Common myeloid progenitor, CD34-positive (primary cell): ENCODE measurements around the gene SLC37A2.
"Not testable (repeated sequence)": the region's sequence is repeated elsewhere in the genome, so short reads cannot be mapped to it uniquely, and the experiment has no call there.

Source experiments
- CTCF ChIA-PET: fragments of 350-600 bp; sonication (Branson Sonifier 250); formaldehyde crosslinking; loops from one replicate; lab custom pipeline; 2021; ENCODE audit warnings: antibody characterized with exemption; lab: Charles Lee
- POLR2A ChIA-PET: fragments of 350-600 bp; sonication (Branson Sonifier 250); formaldehyde crosslinking; loops from one replicate; lab custom pipeline; 2021; ENCODE audit warnings: antibody characterized with exemption; lab: Charles Lee
- DNase-seq, 3 donors: peaks; one replicate each; pipeline versions ENCODE4 v3.0.0 to v3.0.0-alpha.2; 2013
- H3K27ac ChIP-seq, 2 experiments: 1 replicate in 1 of 2; 2 replicates in 1 of 2; pipeline ENCODE4 v1.7.0; 2013; ENCODE audit warnings: inconsistent platforms in 2 of 2, low read length in 2 of 2, mild to moderate bottlenecking in 2 of 2, low read depth in 1 of 2, moderate library complexity in 1 of 2; ENCODE audit not compliant: severe bottlenecking in 2 of 2, insufficient read depth in 1 of 2, poor library complexity in 1 of 2
- H3K27me3 ChIP-seq, 5 experiments: replicated peaks in 2 of 5; 1 replicate in 3 of 5; 2 replicates in 2 of 5; pipeline versions ENCODE4 v1.6.1 to v1.7.0; 2013; ENCODE audit warnings: low read length in 4 of 5, mild to moderate bottlenecking in 2 of 5, moderate library complexity in 2 of 5, inconsistent platforms in 1 of 5; ENCODE audit not compliant: insufficient read depth in 5 of 5, control insufficient read depth in 4 of 5
- H3K36me3 ChIP-seq, 4 experiments: 1 replicate in 2 of 4; 2 replicates in 2 of 4; pipeline versions ENCODE4 v1.6.1 to v1.7.0; 2013; ENCODE audit warnings: low read length in 3 of 4, control low read depth in 1 of 4, mild to moderate bottlenecking in 1 of 4; ENCODE audit not compliant: control insufficient read depth in 4 of 4, insufficient read depth in 4 of 4
- H3K4me1 ChIP-seq, 4 experiments: 1 replicate in 3 of 4; 2 replicates in 1 of 4; pipeline versions ENCODE4 v1.6.1 to v1.7.1; 2013; ENCODE audit warnings: low read length in 3 of 4, mild to moderate bottlenecking in 3 of 4, control low read depth in 1 of 4, inconsistent platforms in 1 of 4, moderate library complexity in 1 of 4; ENCODE audit not compliant: control insufficient read depth in 4 of 4, insufficient read depth in 4 of 4; ENCODE audit errors: control extremely low read depth in 1 of 4
- H3K4me3 ChIP-seq, 7 experiments: 1 replicate in 4 of 7; 2 replicates in 3 of 7; pipeline versions ENCODE4 v1.5.1 to v1.7.0; 2013; ENCODE audit warnings: mild to moderate bottlenecking in 7 of 7, low read length in 6 of 7, moderate library complexity in 6 of 7, inconsistent platforms in 2 of 7, low read depth in 2 of 7, control low read depth in 1 of 7; ENCODE audit not compliant: insufficient read depth in 4 of 7, control insufficient read depth in 1 of 7; ENCODE audit errors: extremely low read depth in 1 of 7
- H3K9me3 ChIP-seq, 5 experiments: 1 replicate in 4 of 5; 2 replicates in 1 of 5; pipeline versions ENCODE4 v1.6.1 to v1.7.1; 2013; ENCODE audit warnings: low read length in 4 of 5, mild to moderate bottlenecking in 2 of 5, inconsistent platforms in 1 of 5, low read depth in 1 of 5, moderate library complexity in 1 of 5; ENCODE audit not compliant: control insufficient read depth in 4 of 5, insufficient read depth in 2 of 5; ENCODE audit errors: control extremely low read depth in 1 of 5
- WGBS: methylation state at CpG from one replicate; pipeline ENCODE4 v1.1.5; 2013; ENCODE audit not compliant: insufficient coverage; 5-methylcytosine and 5-hydroxymethylcytosine counted together

SLC37A2 gene

DNA sequence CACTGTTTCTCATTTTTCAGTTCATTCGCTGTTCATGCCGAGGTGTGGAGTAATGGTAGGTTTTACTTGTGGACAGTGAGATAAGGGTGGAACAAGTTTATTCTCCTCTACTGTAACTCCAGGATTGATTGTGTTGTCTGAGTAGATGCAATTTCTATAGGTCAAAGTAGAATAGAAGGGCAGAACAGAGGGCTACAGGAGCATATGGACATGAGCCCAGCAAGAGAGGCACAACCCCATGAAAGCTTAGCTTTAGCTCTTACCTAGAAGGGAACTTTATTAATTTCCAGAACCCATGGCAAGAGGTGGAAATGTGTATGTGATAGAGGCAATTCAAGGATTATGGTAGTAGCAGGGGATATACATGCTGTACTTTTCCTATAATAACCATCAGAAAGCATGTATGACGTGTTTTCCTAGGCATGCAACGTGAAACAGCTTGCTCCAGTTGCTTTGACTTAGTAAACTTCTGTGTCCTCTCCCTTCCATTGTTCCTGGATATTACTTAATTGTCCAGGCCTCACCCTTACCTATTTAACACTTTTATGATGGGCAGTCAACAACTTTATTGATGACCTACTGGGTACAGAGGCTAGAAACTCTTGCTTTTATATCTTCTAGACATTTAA, 13.8 kb upstream of the SLC37A2 start:
- Histone ChIP-seq H3K4me1 (no peaks in the 10 kb centered on the region), H3K4me3 (no peak overlapping the region), H3K9me3 (peaks cover 0 to 2% (median 0%) of the 10 kb centered on the region in 5 experiments), H3K36me3 (peaks cover 0 to 5% (median 0%) of the 10 kb centered on the region in 4 experiments), H3K27ac (no peak overlapping the region), H3K27me3 (no peaks in the 10 kb centered on the region)
- CTCF ChIA-PET, result no interaction called here
- 89% methylated on average over 2 of the region's 4 CpGs for whole genome bisulfite sequencing
- no peak for DNase-seq
- POLR2A ChIA-PET, result no interaction called here

DNA sequence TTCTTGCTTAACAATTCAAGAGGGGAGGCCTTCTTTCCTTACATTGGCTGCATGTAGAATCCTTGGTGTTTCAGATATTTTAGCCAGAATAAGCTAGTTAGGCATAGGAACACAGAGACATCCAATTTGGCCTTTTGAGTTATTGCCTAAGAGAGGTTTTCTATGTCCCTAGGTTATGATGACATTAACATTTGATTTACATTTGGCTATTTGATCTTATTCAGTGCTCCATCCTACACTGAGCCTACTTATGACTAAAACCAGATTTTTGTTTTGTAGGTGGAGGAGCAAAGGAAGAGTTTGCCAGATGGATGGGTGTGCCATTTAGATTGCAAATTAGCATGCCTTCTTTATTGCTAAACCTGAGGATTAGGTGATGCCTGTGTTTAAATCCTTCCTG, 11.1 kb upstream of the SLC37A2 start:
- Histone ChIP-seq H3K4me3 (no peak overlapping the region), H3K9me3 (no peaks in the 10 kb centered on the region), H3K4me1 (no peaks in the 10 kb centered on the region), H3K36me3 (peaks cover 0 to 5% (median 0%) of the 10 kb centered on the region in 4 experiments), H3K27me3 (no peaks in the 10 kb centered on the region), H3K27ac (no peak overlapping the region)
- DNase-seq, result no peak
- ChIA-PET CTCF (interaction anchor here (1.1 kb wide), 1 partner anchor 38 kb away, joined by 3 read pairs; no protein-coding TSS in a partner anchor), POLR2A (no interaction called here)

DNA sequence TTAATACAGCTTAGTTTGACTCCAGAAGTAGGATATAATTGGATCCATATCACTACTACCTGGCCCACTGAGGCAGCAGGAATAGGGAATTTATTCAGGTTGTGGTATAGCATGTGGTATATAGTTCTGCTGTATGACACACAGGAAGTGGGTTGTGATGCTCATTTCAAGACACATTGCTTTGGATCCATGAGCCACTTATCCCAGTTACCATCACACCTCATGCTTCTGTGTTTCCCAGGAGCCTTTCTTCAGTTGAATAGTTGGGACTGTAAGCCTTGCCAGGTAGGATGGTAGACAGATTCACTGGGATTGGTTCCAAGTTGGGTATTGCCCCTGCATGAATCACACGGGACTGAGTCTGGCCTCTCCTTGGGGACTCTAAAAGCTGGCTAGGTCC, 9.9 kb upstream of the SLC37A2 start:
- ChIA-PET POLR2A (no interaction called here), CTCF (interaction anchor here (1.1 kb wide), 1 partner anchor 37 kb away, joined by 3 read pairs; no protein-coding TSS in a partner anchor)
- Histone ChIP-seq H3K4me1 (no peaks in the 10 kb centered on the region), H3K4me3 (no peak overlapping the region), H3K9me3 (no peaks in the 10 kb centered on the region), H3K36me3 (peaks cover 0 to 5% (median 0%) of the 10 kb centered on the region in 4 experiments), H3K27me3 (peaks cover 0 to under 1% (median 0%) of the 10 kb centered on the region in 5 experiments), H3K27ac (no peak overlapping the region)
- 100% methylated on average over 1 of the region's 1 CpG for WGBS
- DNase-seq, result no peak

DNA sequence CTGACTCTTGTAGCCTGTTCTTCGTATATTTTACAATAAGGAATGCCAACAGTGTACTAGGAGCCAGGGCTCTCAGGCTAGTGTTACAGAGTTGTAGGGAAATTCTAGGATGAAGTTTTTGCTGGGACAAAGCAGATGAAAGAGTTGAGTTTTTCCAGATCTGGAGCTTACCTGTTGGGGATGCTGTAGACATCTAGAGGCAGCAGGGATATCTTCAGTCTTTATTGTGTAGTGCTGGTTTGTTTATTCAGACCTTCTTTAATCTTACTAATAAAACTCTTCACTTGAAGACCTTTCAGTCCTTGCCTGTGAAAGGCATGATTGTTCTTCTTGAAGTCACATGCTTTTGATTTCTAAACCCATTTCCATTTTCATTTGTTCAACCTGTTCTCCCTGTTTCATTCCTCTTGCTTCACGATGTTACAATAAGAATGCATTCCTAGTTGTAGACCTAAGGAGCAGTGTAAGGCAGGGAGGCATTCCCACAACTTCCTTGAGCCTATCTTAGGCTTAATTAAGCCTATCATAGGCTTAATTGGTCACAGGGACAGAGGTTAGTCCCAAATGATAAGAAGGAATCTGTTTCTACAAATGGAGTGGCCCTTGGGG, 7.9 kb upstream of the SLC37A2 start:
- Histone ChIP-seq H3K4me3 (no peak overlapping the region), H3K27me3 (peaks cover 0 to 2% (median 0%) of the 10 kb centered on the region in 5 experiments), H3K36me3 (peaks cover 0 to 5% (median 0%) of the 10 kb centered on the region in 4 experiments), H3K4me1 (no peaks in the 10 kb centered on the region), H3K9me3 (no peaks in the 10 kb centered on the region), H3K27ac (no peak overlapping the region)
- CTCF ChIA-PET, result no interaction called here
- 100% methylated on average over 1 of the region's 2 CpGs for WGBS
- DNase-seq, result no peak
- POLR2A ChIA-PET, result interaction anchor here (0.6 to 0.7 kb wide), 2 partner anchors 57 to 105 kb away, joined by 4 to 9 read pairs; no protein-coding TSS in a partner anchor

DNA sequence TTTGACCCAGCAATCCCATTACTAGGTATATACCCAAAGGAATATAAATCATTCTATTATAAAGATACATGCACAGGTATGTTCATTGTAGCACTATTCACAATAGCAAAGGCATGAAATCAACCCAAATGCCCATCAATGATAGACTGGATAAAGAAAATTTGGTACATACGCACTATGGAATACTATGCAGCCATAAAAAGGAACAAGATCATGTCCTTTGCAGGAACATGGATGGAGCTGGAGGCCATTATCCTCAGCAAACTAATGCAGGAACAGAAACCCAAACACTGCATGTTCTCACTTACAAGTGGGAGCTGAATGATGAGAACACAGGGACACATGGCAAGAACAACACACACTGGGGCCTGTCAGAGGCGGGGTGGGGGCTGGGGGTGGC, 7.0 kb upstream of the SLC37A2 start:
- H3K4me3 ChIP-seq, H3K27me3 ChIP-seq, CTCF ChIA-PET, H3K27ac ChIP-seq, DNase-seq, H3K4me1 ChIP-seq, H3K9me3 ChIP-seq, H3K36me3 ChIP-seq: not testable (repeated sequence)
- POLR2A ChIA-PET, result interaction anchor here (0.6 kb wide), 1 partner anchor 104 kb away, joined by 4 read pairs; no protein-coding TSS in a partner anchor
- WGBS, result no CpG with 5 or more reads among the region's 2 CpGs

DNA sequence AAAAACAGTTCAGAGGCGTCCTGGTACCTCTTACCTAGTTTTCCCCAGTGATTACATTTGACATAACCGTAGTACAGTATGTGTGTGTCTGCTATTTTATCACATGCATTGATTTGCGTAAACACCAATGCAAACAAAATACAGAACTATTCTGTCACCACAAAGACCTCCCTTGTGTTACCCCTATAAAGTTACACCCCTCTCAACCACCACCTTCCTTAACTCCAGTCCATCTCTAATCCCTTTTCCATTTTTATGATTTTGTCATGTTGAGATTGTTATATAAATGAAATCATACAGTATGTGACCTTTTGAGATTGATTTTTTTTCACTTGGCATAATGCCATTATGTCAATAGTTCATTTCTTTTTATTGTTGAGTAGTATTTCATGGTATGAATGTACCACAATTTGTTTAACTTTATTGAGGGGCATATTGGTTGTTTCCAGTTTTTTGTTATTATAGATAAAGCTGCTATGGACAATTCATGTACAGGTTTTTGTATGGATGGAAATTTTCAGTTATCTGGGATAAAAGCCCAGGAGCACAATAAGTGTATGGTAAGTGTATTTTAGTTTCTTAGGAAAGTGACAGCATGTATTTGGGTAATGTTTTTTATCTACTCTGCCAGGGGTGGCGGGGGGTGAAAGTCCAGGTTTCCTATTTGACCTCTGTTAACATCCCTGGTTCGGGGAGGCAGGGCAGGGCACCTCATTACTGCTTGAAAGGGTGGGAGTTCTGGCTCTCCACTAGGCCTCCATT, 6.0 kb upstream of the SLC37A2 start:
- POLR2A ChIA-PET, result no interaction called here
- Histone ChIP-seq H3K36me3 (peaks cover 0 to 5% (median 0%) of the 10 kb centered on the region in 4 experiments), H3K4me1 (no peaks in the 10 kb centered on the region), H3K9me3 (no peaks in the 10 kb centered on the region), H3K27ac (no peak overlapping the region), H3K4me3 (no peak overlapping the region), H3K27me3 (peaks cover 3 to 19% (median 9%) of the 10 kb centered on the region in 5 experiments)
- 100% methylated on average over 2 of the region's 5 CpGs for WGBS
- no peak for DNase-seq
- CTCF ChIA-PET, result no interaction called here

DNA sequence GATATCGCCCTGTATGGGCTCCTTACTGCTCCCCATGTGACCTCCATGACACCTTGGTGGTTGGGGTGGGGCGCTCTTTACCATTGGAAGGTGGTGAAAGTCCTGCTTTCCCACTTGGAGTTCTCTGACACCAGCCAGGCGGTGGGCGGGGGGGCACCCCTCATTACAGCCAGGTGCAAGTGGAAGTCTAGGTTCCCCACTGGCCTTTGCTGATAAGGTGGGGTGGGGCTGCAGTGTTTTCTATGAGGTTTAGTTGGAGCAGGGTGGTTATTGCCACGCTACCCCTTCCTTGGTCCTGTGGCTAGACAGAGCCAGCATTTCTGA, 5.5 kb upstream of the SLC37A2 start:
- no CpG with 5 or more reads among the region's 5 CpGs for WGBS
- no peak overlapping the region for H3K4me3 ChIP-seq
- no peak overlapping the region for H3K27ac ChIP-seq
- no peak for DNase-seq
- CTCF ChIA-PET, result no interaction called here
- H3K36me3 ChIP-seq, result no peaks in the 10 kb centered on the region
- H3K9me3 ChIP-seq, result no peaks in the 10 kb centered on the region
- peaks cover 0 to 3% (median 3%) of the 10 kb centered on the region in 4 experiments for H3K4me1 ChIP-seq
- H3K27me3 ChIP-seq, result peaks cover 3 to 25% (median 12%) of the 10 kb centered on the region in 5 experiments
- POLR2A ChIA-PET, result no interaction called here
